CD4-positive, alpha-beta T cell treated with Interleukin-6 for 4 hours (primary cell): Measurements from ENCODE around the gene TNFSF8.

Experiments
- DNase-seq: peaks from one replicate; pipeline ENCODE4 v3.0.0-alpha.2; 2020; ENCODE audit warnings: mixed read lengths

The TNFSF8 gene

GRCh38 chr9:114935119-114935518 lies 4.7 kb upstream of the TNFSF8 start:
- no peak for DNase-seq

- DNase-seq = no peak
Measured at GRCh38 chr9:114932502-114932901, 2.1 kb upstream of the TNFSF8 start.

GRCh38 chr9:114931407-114931806 lies 1.0 kb upstream of the TNFSF8 start:
- DNase-seq = no peak

- DNase-seq = peak; percentile 27
Measured at GRCh38 chr9:114929201-114929600, 1.2 kb downstream of the TNFSF8 start.

- DNase-seq = no peak
Measured at GRCh38 chr9:114928671-114929070, 1.7 kb downstream of the TNFSF8 start.

- no peak for DNase-seq
Measured at GRCh38 chr9:114928136-114928535, 2.3 kb downstream of the TNFSF8 start.

- no peak for DNase-seq
Measured at GRCh38 chr9:114925672-114926071, 4.7 kb downstream of the TNFSF8 start.

- DNase-seq = no peak
Measured at GRCh38 chr9:114925039-114925438, 5.4 kb downstream of the TNFSF8 start.

- no peak for DNase-seq
Measured at GRCh38 chr9:114924327-114924726, 6.1 kb downstream of the TNFSF8 start.

- no peak for DNase-seq
Measured at GRCh38 chr9:114923918-114924317, 6.5 kb downstream of the TNFSF8 start.

GRCh38 chr9:114921171-114921570 lies 9.2 kb downstream of the TNFSF8 start:
- DNase-seq = no peak

- no peak for DNase-seq
Measured at GRCh38 chr9:114919611-114920010, 10.8 kb downstream of the TNFSF8 start.

GRCh38 chr9:114916481-114916880 lies 13.9 kb downstream of the TNFSF8 start:
- no peak for DNase-seq

- no peak for DNase-seq
Measured at GRCh38 chr9:114914139-114914538, 16.3 kb downstream of the TNFSF8 start.

GRCh38 chr9:114913656-114914055 lies 16.7 kb downstream of the TNFSF8 start:
- DNase-seq = no peak

GRCh38 chr9:114913217-114913616 lies 17.2 kb downstream of the TNFSF8 start:
- DNase-seq = no peak

- no peak for DNase-seq
Measured at GRCh38 chr9:114911167-114911821, 19.1 kb downstream of the TNFSF8 start.

- DNase-seq = no peak
Measured at GRCh38 chr9:114910541-114910940, 19.9 kb downstream of the TNFSF8 start.

GRCh38 chr9:114909661-114910060 lies 20.7 kb downstream of the TNFSF8 start:
- no peak for DNase-seq

- DNase-seq = peak; percentile 33
Measured at GRCh38 chr9:114908805-114909448, 21.5 kb downstream of the TNFSF8 start.

- DNase-seq = no peak
Measured at GRCh38 chr9:114908104-114908622, 22.2 kb downstream of the TNFSF8 start.

GRCh38 chr9:114906922-114907571 lies 23.3 kb downstream of the TNFSF8 start:
- DNase-seq = peak; percentile 42

GRCh38 chr9:114905170-114905940 lies 25.0 kb downstream of the TNFSF8 start:
- no peak for DNase-seq
